ENCODE data around the gene SLC22A23.

DNA sequence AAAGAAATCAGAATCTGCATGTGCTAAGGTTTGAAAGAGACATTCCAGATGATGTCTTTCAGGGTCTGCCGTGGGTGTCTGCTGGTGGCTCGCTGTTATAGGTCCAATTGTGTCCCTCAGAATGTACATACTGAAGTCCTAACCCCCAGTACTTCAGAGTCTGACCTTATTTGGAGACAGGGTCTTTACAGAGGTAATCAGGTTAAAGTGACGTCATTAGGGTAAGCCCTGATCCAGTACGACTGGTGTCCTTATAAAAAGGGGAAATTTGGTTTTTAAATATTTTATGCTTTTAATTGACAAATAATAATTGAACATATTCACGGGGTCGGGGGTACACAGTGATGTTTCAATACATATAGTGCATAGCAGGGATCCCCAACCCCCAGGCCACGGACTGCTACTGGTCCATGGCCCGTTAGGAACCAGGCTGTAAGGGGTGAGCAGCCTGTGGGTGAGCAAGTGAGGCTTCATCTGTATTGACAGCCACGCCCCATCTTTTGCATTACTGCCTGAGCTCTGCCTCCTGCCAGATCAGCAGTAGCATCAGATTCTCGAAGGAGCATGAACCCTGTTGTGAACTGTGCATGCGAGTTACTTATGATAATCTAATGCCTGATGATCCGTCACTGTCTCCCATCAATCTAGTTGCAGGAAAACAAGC, 33.2 kb upstream of the SLC22A23 start:
- TF ChIP-seq, protein P1, sequence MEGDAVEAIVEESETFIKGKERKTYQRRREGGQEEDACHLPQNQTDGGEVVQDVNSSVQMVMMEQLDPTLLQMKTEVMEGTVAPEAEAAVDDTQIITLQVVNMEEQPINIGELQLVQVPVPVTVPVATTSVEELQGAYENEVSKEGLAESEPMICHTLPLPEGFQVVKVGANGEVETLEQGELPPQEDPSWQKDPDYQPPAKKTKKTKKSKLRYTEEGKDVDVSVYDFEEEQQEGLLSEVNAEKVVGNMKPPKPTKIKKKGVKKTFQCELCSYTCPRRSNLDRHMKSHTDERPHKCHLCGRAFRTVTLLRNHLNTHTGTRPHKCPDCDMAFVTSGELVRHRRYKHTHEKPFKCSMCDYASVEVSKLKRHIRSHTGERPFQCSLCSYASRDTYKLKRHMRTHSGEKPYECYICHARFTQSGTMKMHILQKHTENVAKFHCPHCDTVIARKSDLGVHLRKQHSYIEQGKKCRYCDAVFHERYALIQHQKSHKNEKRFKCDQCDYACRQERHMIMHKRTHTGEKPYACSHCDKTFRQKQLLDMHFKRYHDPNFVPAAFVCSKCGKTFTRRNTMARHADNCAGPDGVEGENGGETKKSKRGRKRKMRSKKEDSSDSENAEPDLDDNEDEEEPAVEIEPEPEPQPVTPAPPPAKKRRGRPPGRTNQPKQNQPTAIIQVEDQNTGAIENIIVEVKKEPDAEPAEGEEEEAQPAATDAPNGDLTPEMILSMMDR (conservative IDR thresholded peaks at IDR 0.05; ENCODE audit: low read depth in 2 of 2), result no peak
- TF ChIP-seq EZH2 (IDR thresholded peaks at IDR 0.05; ENCODE audit: low read depth, unreplicated experiment) (no peak), POLR2AphosphoS5 (IDR thresholded peaks at IDR 0.05; ENCODE audit: low read depth) (no peak), REST (IDR thresholded peaks at IDR 0.05; ENCODE audit: unreplicated experiment) (no peak), ZNF331 (CRISPR knock-in tag; IDR thresholded peaks at IDR 0.05; ENCODE audit: low read depth) (no peak), STAT1 (IDR thresholded peaks at IDR 0.05; ENCODE audit: unreplicated experiment) (no peak), EZH2phosphoT487 (IDR thresholded peaks at IDR 0.05; ENCODE audit: unreplicated experiment) (no peak), NANOG (IDR thresholded peaks at IDR 0.05; ENCODE audit: borderline replicate concordance) (no peak), JUNB (IDR thresholded peaks at IDR 0.05; ENCODE audit: unreplicated experiment) (no peak)
- TF ChIP-seq, protein P2, sequence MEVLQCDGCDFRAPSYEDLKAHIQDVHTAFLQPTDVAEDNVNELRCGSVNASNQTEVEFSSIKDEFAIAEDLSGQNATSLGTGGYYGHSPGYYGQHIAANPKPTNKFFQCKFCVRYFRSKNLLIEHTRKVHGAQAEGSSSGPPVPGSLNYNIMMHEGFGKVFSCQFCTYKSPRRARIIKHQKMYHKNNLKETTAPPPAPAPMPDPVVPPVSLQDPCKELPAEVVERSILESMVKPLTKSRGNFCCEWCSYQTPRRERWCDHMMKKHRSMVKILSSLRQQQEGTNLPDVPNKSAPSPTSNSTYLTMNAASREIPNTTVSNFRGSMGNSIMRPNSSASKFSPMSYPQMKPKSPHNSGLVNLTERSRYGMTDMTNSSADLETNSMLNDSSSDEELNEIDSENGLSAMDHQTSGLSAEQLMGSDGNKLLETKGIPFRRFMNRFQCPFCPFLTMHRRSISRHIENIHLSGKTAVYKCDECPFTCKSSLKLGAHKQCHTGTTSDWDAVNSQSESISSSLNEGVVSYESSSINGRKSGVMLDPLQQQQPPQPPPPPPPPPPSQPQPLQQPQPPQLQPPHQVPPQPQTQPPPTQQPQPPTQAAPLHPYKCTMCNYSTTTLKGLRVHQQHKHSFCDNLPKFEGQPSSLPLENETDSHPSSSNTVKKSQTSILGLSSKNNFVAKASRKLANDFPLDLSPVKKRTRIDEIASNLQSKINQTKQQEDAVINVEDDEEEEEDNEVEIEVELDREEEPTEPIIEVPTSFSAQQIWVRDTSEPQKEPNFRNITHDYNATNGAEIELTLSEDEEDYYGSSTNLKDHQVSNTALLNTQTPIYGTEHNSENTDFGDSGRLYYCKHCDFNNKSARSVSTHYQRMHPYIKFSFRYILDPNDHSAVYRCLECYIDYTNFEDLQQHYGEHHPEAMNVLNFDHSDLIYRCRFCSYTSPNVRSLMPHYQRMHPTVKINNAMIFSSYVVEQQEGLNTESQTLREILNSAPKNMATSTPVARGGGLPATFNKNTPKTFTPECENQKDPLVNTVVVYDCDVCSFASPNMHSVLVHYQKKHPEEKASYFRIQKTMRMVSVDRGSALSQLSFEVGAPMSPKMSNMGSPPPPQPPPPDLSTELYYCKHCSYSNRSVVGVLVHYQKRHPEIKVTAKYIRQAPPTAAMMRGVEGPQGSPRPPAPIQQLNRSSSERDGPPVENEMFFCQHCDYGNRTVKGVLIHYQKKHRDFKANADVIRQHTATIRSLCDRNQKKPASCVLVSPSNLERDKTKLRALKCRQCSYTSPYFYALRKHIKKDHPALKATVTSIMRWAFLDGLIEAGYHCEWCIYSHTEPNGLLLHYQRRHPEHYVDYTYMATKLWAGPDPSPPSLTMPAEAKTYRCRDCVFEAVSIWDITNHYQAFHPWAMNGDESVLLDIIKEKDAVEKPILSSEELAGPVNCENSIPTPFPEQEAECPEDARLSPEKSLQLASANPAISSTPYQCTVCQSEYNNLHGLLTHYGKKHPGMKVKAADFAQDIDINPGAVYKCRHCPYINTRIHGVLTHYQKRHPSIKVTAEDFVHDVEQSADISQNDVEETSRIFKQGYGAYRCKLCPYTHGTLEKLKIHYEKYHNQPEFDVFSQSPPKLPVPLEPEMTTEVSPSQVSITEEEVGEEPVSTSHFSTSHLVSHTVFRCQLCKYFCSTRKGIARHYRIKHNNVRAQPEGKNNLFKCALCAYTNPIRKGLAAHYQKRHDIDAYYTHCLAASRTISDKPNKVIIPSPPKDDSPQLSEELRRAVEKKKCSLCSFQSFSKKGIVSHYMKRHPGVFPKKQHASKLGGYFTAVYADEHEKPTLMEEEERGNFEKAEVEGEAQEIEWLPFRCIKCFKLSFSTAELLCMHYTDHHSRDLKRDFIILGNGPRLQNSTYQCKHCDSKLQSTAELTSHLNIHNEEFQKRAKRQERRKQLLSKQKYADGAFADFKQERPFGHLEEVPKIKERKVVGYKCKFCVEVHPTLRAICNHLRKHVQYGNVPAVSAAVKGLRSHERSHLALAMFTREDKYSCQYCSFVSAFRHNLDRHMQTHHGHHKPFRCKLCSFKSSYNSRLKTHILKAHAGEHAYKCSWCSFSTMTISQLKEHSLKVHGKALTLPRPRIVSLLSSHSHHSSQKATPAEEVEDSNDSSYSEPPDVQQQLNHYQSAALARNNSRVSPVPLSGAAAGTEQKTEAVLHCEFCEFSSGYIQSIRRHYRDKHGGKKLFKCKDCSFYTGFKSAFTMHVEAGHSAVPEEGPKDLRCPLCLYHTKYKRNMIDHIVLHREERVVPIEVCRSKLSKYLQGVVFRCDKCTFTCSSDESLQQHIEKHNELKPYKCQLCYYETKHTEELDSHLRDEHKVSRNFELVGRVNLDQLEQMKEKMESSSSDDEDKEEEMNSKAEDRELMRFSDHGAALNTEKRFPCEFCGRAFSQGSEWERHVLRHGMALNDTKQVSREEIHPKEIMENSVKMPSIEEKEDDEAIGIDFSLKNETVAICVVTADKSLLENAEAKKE (CRISPR knock-in tag; IDR thresholded peaks at IDR 0.05), result no peak
